HG03460 (cell line): ENCODE measurements around the gene DRG2.

ENCODE experiments used
- ATAC-seq: cut with Tn5 transposase; IDR thresholded peaks from one replicate; pipeline ENCODE4 v1.9.1; 2021; ENCODE audit not compliant: unreplicated experiment

The DRG2 gene

DNA sequence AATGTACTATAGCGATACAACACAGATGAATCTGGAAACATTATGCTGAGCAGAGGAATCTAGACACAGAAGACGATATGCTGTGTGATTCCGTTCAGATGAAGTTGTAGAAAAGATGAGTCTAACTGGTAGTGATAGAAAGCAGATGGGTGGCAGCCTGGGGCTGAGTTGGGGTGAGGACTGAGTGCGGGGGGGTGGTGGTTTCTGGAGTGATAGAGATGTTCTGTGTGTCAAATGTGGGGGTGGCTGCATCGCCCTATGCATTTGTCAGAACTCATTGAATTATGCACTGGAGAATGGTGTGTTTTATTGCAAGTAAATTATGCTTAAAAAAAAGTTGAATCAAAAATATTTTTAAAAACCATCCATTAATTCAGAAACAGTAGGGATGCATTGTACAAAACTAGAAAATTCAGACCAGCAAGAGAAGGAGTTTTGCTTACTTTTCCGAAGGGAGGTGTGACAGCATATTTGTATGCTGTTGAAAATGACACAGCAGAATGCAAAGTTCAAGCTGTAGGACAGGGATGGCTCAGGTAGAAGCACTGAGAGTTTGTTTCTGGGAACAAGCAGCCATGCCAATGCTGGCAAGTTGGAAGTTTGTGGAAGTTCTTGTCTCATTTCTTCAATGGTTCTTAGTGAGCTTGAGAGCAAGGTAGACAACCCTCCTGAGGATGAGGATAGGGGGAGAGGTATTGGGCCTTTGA lies 13.0 kb upstream of the DRG2 start:
- ATAC-seq: no peak

GRCh38 chr17:18076936-18077335 lies 10.8 kb upstream of the DRG2 start:
- ATAC-seq: no peak

- no peak for ATAC-seq
Observed at GRCh38 chr17:18079543-18079942, 8.2 kb upstream of the DRG2 start.

- ATAC-seq: no peak
Observed at GRCh38 chr17:18084256-18084655, 3.5 kb upstream of the DRG2 start.

DNA sequence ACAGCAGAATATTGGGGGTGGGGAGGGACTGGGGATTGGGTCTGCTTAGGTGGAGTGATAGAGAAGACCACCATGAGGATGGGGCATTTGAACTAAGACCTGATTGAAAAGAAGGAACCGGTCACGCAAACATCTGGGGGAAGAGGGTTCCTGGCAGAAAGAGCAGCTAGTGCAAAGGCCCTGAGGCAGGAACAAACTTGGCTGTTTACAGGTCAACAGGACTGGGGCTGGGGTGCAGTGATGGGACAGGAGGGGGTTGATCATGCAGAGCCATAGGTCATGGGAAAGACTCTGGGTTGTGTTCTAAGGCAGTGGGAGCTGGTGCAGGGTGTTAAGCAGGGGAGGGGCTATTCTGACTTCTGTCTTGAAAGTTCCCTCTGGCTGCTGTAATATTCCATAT lies 1.9 kb downstream of the DRG2 start:
- ATAC-seq: no peak

DNA sequence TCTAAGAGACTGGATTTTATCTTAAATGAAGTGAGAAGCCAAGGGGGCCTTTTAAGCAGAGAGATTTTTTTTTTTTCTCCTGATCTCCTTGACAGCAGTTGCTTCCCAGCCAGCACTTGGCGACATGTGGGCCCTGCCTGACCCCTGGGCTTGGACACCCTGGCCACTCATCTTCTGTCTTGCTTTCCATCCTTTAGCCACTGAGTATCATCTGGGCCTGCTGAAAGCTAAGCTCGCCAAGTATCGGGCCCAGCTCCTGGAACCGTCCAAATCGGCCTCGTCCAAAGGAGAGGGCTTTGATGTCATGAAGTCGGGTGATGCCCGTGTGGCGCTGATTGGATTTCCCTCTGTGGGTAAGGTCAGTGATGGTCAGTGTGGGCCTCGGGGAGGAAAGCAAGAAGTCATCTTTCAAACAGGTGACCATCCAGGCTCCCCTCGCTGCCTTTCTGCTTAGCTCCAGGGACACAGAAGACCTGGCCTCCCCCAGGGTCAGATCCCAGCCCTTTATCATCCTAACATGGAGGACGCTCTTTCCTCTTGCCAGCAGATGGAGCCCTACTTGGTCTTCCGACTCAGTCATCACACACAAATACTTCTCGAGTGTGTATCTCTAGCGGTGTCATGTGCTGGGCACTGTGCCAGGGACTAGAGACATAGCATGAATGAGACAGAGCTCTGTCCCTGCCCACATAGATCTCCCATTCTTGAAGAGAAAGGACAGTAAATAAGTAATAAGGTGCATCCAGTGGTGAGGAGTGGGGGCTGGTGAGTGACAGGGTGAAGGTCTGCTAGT lies 6.1 kb downstream of the DRG2 start:
- no peak for ATAC-seq

- no peak for ATAC-seq
Observed at GRCh38 chr17:18094409-18094807, 6.7 kb downstream of the DRG2 start.

GRCh38 chr17:18099516-18099915 lies 11.8 kb downstream of the DRG2 start:
- no peak for ATAC-seq

DNA sequence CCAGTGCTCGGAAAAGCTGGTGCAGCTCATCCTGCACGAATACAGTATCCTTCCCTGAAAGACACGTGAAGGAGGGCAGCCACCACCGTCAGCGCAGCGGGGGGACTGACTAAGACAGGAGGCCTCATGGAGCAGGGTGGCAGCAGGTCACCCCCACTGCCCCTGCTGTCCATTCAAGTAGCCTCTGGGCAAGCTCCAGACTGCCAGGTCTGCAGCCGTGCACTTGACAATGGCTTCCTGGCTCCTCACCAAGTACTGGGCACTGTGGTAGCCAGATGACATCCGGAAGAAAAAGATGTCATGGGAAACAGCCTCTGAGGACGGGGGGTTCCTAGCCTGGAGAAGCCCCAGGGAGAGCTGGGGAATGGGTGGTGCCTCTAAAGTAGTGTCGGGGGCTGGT lies 12.9 kb downstream of the DRG2 start:
- no peak for ATAC-seq

DNA sequence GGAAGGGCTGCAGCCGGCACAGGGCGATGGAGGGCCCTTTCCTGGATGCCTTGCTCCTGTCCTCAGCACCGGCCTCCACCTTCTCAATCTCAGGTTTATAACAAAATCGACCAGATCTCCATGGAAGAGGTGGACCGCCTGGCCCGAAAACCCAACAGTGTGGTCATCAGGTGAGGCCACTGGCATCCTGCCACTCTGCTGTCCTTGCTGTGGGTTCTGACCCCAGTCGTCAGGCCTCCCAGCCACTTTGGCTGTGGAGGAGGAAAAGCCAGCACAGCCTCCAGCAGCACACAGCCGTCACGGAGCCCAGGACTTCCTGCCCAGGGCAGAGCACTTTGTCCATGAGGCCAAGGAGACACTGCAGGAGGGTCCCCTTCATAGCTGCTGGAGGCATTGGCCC lies 14.1 kb downstream of the DRG2 start:
- ATAC-seq: no peak

GRCh38 chr17:18102640-18103039 lies 14.9 kb downstream of the DRG2 start:
- ATAC-seq: no peak

GRCh38 chr17:18105027-18105426 lies 17.3 kb downstream of the DRG2 start:
- ATAC-seq: no peak

- ATAC-seq: no peak
Observed at GRCh38 chr17:18105595-18105994, 17.8 kb downstream of the DRG2 start.

DNA sequence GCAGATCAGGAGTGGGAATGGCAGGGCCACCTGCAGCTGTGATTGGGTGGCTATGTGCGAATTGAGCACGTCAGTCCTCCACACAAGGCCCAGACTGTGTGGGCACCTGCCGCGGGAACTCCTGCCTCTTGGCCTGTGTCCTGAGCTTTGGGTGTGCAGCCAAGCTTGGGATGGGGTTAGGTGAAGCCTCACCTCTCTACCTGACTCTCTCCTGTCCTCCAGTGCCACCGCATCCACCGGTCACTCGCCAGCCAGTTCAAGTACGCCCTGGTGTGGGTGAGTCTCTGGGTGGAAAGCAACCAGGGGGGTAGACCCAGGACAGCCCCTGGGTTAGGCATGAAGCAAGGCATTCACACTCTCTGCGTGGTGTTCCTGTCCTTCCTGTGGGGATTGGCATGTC lies 18.5 kb downstream of the DRG2 start:
- ATAC-seq: no peak

DNA sequence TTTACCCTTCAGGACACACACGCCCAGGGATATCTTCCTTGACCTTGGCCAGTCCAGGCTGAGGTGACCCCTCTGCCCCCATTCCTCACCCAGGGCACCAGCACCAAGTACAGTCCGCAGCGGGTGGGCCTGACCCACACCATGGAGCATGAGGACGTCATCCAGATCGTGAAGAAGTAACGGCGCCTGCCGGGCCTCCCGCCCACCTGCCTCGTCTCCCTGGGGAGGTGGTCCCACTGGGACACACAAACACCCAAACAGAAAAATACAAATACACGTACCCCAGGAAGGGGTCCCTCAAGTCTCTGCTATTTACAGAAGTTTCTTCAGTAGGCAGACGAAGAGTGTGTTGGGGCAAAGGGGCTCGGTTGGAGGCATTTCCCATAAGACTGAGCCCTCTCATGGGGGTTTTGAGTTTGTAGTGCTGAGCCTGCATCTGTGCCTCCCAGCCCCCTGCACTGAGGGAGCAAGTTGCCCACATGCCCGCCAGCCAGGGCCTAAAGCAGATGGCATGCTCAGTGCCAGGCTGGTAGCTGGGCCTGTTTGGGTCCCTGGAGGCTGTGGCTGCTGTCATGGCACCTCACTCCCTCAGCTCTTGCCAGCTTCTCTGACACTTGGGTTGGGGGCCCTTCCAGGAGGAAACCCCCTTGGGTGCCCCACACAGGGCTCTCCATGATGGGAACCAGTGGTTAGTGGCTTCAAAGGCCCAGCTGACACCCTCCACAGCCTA lies 19.5 kb downstream of the DRG2 start:
- ATAC-seq: no peak

DNA sequence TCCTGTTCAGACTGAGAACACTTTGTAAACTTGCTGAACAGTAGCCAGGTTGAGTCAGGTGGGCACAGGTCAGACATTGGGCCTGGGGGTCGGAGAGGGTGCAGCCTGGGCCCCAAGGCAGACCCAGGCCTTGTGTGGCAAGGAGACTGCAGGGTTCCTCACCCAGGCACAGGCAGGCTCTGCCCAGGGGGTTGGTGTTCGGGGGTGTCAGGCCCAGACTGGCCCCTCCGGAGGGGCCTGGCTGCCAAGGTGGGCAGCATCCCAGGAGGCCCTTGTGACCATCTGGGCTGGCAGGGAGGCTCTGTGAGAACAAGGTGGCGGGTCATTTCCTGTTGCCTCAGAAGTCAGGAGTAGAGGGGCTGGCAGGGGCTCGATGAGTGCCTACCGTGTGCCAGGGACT lies 20.2 kb downstream of the DRG2 start:
- no peak for ATAC-seq

- ATAC-seq: no peak
Observed at GRCh38 chr17:18108401-18109312, 20.9 kb downstream of the DRG2 start, which contains the start of gene MYO15A. Gene MYO15A (plus strand): TSS chr17:18108756. CDS start chr17:18118801, 10,045 bp downstream.

GRCh38 chr17:18109935-18110485 lies 22.3 kb downstream of the DRG2 start:
- ATAC-seq: no peak

DNA sequence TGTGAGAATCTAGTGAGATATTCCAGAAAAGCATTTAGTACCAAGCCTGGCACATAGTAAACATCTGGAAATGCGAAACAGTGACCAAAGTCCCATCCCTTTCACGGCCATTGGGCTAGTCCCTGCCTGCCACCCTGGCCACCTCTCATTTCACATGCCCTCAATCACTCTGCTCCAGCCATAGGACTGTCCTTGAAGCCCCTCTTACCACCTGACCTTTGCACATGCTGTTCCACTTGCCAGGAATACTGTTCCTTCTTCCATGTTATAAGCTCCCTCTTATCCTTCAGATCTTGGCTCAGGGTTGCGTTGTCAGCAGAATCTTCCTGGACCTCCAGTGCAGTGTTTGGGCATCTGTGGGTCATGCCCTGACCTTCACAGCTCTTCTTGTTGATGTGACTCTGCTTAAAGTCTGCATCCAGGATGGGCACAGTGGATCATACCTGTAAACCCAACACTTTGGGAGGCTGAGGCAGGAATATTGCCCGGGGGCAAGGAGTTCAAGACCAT lies 22.9 kb downstream of the DRG2 start:
- ATAC-seq: no peak

DNA sequence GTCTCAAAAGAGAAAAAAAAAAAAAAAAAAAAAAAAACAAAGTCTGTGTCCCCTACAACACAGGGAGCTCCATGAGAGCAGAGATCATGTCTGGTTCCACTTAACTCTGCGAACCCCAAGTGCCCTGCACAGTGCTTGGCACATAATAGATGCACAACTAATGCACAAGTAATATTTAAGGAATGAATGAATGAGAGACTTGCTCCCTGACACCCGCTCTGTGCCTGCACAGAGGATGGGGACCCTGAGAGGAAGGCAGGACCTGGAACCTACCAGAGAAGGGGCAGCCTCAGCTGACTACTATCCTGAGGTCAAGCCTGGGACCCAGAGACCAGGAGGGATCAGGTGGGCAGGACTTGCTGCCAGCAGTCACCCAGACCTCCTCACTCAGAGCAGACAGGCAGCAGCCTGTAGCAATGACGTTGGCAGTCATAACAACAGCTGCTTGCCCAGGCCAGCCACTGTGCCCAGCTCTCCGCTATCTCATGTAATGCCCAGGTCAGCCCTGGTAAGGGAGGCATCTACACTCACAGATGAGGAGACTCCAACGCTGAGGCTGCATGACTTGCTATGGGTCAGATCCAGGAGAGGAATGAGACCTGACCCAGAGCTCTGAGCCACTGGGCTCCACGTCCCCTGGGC lies 23.7 kb downstream of the DRG2 start:
- no peak for ATAC-seq
